ENCODE measurements around the gene TMEM59.

TMEM59 gene

DNA sequence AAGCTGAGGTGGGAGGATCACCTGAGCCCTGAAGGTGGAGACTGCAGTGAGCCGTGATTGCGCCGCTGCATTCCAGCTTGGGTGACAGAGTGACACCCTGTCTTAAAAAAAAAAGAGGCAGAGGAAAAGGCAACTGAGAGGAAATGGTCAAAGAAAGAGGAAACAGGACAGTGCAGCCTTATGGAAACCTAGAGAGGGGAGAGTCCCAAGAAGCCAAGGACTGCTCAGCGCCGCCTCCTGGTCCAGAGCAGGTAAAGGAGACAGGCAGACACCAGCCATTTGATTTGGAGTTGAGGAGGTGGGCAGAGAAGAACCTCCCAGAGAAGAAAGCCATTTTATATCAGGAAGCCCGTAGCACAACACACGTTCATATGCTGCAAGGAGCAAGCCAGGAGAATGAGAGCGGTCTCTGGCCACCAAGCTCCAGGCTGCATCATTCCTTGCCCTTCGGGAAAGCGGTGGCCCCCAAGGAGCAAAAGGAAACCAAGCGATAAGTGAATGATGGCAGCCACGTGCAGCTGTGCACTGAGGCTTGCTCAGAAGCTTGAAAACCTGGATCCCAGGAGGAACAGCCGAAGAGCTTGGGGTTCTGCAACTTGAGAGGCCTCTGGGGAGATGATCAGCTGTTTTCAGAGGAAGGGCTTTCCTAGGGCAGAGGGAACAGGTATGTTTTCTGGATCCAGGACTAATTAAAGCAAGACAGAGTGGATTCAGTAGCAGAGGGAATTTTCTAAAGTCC, 73.1 kb downstream of the TMEM59 start:
- DNase-seq: no peak

Data from midbrain (tissue), 1 donor.